CD4-positive, alpha-beta T cell treated with Interleukin-15 for 1 hour (primary cell): ENCODE measurements around the gene NXPE3.
"Not testable (repeated sequence)": the region's sequence is repeated elsewhere in the genome, so short reads cannot be mapped to it uniquely, and the experiment has no call there.

ENCODE experiments used
- DNase-seq: peaks from one replicate; pipeline ENCODE4 v3.0.0-alpha.2; 2020

Gene NXPE3

GRCh38 chr3:101853982-101854381 is 75.0 kb downstream of the NXPE3 start:
- no peak for DNase-seq

GRCh38 chr3:101854608-101855304 is 75.7 kb downstream of the NXPE3 start:
- no peak for DNase-seq

GRCh38 chr3:101857301-101857741 is 78.3 kb downstream of the NXPE3 start:
- DNase-seq: no peak

- no peak for DNase-seq
Measured at GRCh38 chr3:101858464-101859030, 79.5 kb downstream of the NXPE3 start.

GRCh38 chr3:101859882-101860448 is 81.0 kb downstream of the NXPE3 start:
- no peak for DNase-seq

GRCh38 chr3:101861212-101861788 is 82.3 kb downstream of the NXPE3 start:
- no peak for DNase-seq

- DNase-seq: no peak
Measured at GRCh38 chr3:101861789-101862415, 82.9 kb downstream of the NXPE3 start.

- DNase-seq: no peak
Measured at GRCh38 chr3:101862416-101863165, 83.6 kb downstream of the NXPE3 start.

- not testable (repeated sequence) for DNase-seq
Measured at GRCh38 chr3:101864926-101865325, 85.9 kb downstream of the NXPE3 start.

- no peak for DNase-seq
Measured at GRCh38 chr3:101865751-101866509, 86.9 kb downstream of the NXPE3 start.

GRCh38 chr3:101867511-101867910 is 88.5 kb downstream of the NXPE3 start:
- DNase-seq: no peak

- no peak for DNase-seq
Measured at GRCh38 chr3:101867996-101868395, 89.0 kb downstream of the NXPE3 start.

GRCh38 chr3:101868534-101869464 is 89.8 kb downstream of the NXPE3 start:
- no peak for DNase-seq

- DNase-seq: no peak
Measured at GRCh38 chr3:101870138-101870537, 91.1 kb downstream of the NXPE3 start.

- DNase-seq: no peak
Measured at GRCh38 chr3:101873619-101874018, 94.6 kb downstream of the NXPE3 start.

- DNase-seq: peak; percentile 60
Measured at GRCh38 chr3:101876142-101876541, 97.1 kb downstream of the NXPE3 start.
